H9 (cell line): ENCODE measurements around the gene CTLA4. TPM values are rescaled to one million over a fixed set of nuclear protein-coding genes. Genes with fewer than 3 reads are reported as not detected.

ENCODE experiments used
- DNase-seq: peaks from one replicate; pipeline ENCODE4 v3.0.0-alpha.2; 2017
- H2AFZ ChIP-seq: one replicate; pipeline ENCODE4 v1.6.1; 2013; ENCODE audit warnings: mild to moderate bottlenecking, low read length, control low read depth, moderate library complexity
- H2AK5ac ChIP-seq: 2 replicates; pipeline ENCODE4 v1.6.1; 2013; ENCODE audit warnings: low read length, control low read depth, mixed read lengths; ENCODE audit not compliant: insufficient read length
- H2BK120ac ChIP-seq: one replicate; pipeline ENCODE4 v1.6.1; 2013; ENCODE audit warnings: low read depth, mild to moderate bottlenecking, low read length, control low read depth, inconsistent platforms; ENCODE audit not compliant: poor library complexity, severe bottlenecking
- H2BK12ac ChIP-seq: 2 replicates; pipeline ENCODE4 v1.6.1; 2013; ENCODE audit warnings: low read length, control low read depth, mixed read lengths, low read depth; ENCODE audit not compliant: insufficient read length
- H2BK15ac ChIP-seq: 2 replicates; pipeline ENCODE4 v1.6.1; 2013; ENCODE audit warnings: low read depth, low read length, control low read depth
- H2BK20ac ChIP-seq: one replicate; pipeline ENCODE4 v1.6.1; 2013; ENCODE audit warnings: low read depth, mild to moderate bottlenecking, low read length, control low read depth, inconsistent platforms; ENCODE audit not compliant: poor library complexity, severe bottlenecking
- H2BK5ac ChIP-seq: 2 replicates; pipeline ENCODE4 v1.6.1; 2013; ENCODE audit warnings: low read length, control low read depth, mixed read lengths; ENCODE audit not compliant: insufficient read length
- H3K14ac ChIP-seq: 2 replicates; pipeline ENCODE4 v1.6.1; 2013; ENCODE audit warnings: low read length, control low read depth; ENCODE audit not compliant: insufficient read depth
- H3K18ac ChIP-seq: 2 replicates; pipeline ENCODE4 v1.6.1; 2013; ENCODE audit warnings: low read depth, mild to moderate bottlenecking, mixed read lengths, low read length, control low read depth; ENCODE audit not compliant: insufficient read length
- H3K23ac ChIP-seq: 2 replicates; pipeline ENCODE4 v1.6.1; 2013; ENCODE audit warnings: low read length, control low read depth, mixed read lengths, low read depth; ENCODE audit not compliant: insufficient read length
- H3K23me2 ChIP-seq: 2 replicates; pipeline ENCODE4 v1.6.1; 2013; ENCODE audit warnings: low read depth, mild to moderate bottlenecking, mixed read lengths, low read length, control low read depth; ENCODE audit not compliant: insufficient read length, poor library complexity, severe bottlenecking
- H3K27ac ChIP-seq: 2 replicates; pipeline ENCODE4 v1.5.1; 2013; ENCODE audit warnings: low read length, control low read depth, mixed read lengths, low read depth; ENCODE audit not compliant: insufficient read length
- H3K27me3 ChIP-seq: 2 replicates; pipeline ENCODE4 v1.6.1; 2013; ENCODE audit warnings: low read length, control low read depth, inconsistent platforms; ENCODE audit not compliant: insufficient read depth
- H3K4ac ChIP-seq: 2 replicates; pipeline ENCODE4 v1.6.1; 2013; ENCODE audit warnings: low read depth, mild to moderate bottlenecking, control low read depth, inconsistent platforms, low read length, moderate library complexity
- H3K4me1 ChIP-seq: 2 replicates; pipeline ENCODE4 v1.6.1; 2013; ENCODE audit warnings: low read length, control low read depth, inconsistent platforms; ENCODE audit not compliant: insufficient read depth
- H3K4me2 ChIP-seq: 2 replicates; pipeline ENCODE4 v1.6.1; 2013; ENCODE audit warnings: low read length, control low read depth, mixed read lengths; ENCODE audit not compliant: insufficient read length, insufficient read depth
- H3K56ac ChIP-seq: 2 replicates; pipeline ENCODE4 v1.6.1; 2013; ENCODE audit warnings: low read depth, mild to moderate bottlenecking, mixed read lengths, low read length, control low read depth; ENCODE audit not compliant: insufficient read length
- H3K79me1 ChIP-seq: 2 replicates; pipeline ENCODE4 v1.6.1; 2013; ENCODE audit warnings: low read depth, mild to moderate bottlenecking, moderate library complexity, low read length, control low read depth, inconsistent platforms; ENCODE audit not compliant: insufficient read depth, poor library complexity, severe bottlenecking
- H3K79me2 ChIP-seq: 2 replicates; pipeline ENCODE4 v1.6.1; 2013; ENCODE audit warnings: low read length, control low read depth, inconsistent platforms; ENCODE audit not compliant: insufficient read depth
- H3K9ac ChIP-seq: 2 replicates; pipeline ENCODE4 v1.6.1; 2013; ENCODE audit warnings: low read length, control low read depth, mixed read lengths; ENCODE audit not compliant: insufficient read length; ENCODE audit errors: extremely low read depth
- H3K9me3 ChIP-seq: one replicate; pipeline ENCODE4 v1.6.1; 2013; ENCODE audit warnings: low read depth, low read length, inconsistent platforms; ENCODE audit not compliant: control insufficient read depth
- H3T11ph ChIP-seq: one replicate; pipeline ENCODE4 v1.6.1; 2013; ENCODE audit warnings: mild to moderate bottlenecking, low read length, control low read depth, inconsistent platforms
- H4K20me1 ChIP-seq: one replicate; pipeline ENCODE4 v1.6.1; 2013; ENCODE audit not compliant: control insufficient read depth, insufficient read length, insufficient read depth
- H4K5ac ChIP-seq: 2 replicates; pipeline ENCODE4 v1.6.1; 2013; ENCODE audit warnings: low read depth, mild to moderate bottlenecking, mixed read lengths, low read length, control low read depth; ENCODE audit not compliant: insufficient read length
- H4K8ac ChIP-seq: replicated peaks from 2 replicates; pipeline ENCODE4 v1.6.1; 2013; ENCODE audit warnings: low read length, control low read depth, mixed read lengths, low read depth; ENCODE audit not compliant: insufficient read length
- H4K91ac ChIP-seq: 2 replicates; pipeline ENCODE4 v1.6.1; 2013; ENCODE audit warnings: low read depth, mild to moderate bottlenecking, moderate library complexity, mixed read lengths, low read length, control low read depth; ENCODE audit not compliant: insufficient read length
- H3K27ac Mint-ChIP-seq, 3 experiments: 2 replicates in 2 of 3; 3 replicates in 1 of 3; pipeline ENCODE4 v1.8.0; 2020 to 2021; ENCODE audit warnings: mixed read lengths in 3 of 3, mild to moderate bottlenecking in 1 of 3, moderate library complexity in 1 of 3
- H3K27me3 Mint-ChIP-seq: 2 replicates; pipeline ENCODE4 v1.8.0; 2021; ENCODE audit warnings: low read depth, mild to moderate bottlenecking, moderate library complexity, mixed read lengths
- H3K36me3 Mint-ChIP-seq, 3 experiments: 2 replicates in 2 of 3; 3 replicates in 1 of 3; pipeline ENCODE4 v1.8.0; 2020 to 2021; ENCODE audit warnings: low read depth in 3 of 3, mixed read lengths in 3 of 3; ENCODE audit not compliant: insufficient read depth in 1 of 3
- H3K4me1 Mint-ChIP-seq, 2 experiments: 2 replicates each; pipeline ENCODE4 v1.8.0; 2020; ENCODE audit warnings: mixed read lengths in 2 of 2
- H3K4me3 Mint-ChIP-seq, 2 experiments: 2 replicates in 1 of 2; 3 replicates in 1 of 2; pipeline ENCODE4 v1.8.0; 2020 to 2021; ENCODE audit warnings: mild to moderate bottlenecking in 2 of 2, mixed read lengths in 2 of 2, moderate library complexity in 1 of 2
- H3K9me3 Mint-ChIP-seq, 2 experiments: 2 replicates in 1 of 2; 3 replicates in 1 of 2; pipeline ENCODE4 v1.8.0; 2020; ENCODE audit warnings: mild to moderate bottlenecking in 2 of 2, mixed read lengths in 2 of 2, moderate library complexity in 1 of 2
- CTCF ChIP-seq: fragments of 200-600 bp; sonication (generic); conservative IDR thresholded peaks from 3 replicates; pipeline ENCODE4 v1.8.0; 2021; ENCODE audit warnings: antibody characterized with exemption, mild to moderate bottlenecking
- WGBS: extraction: QIAGEN DNeasy Blood & Tissue Kit; methylation state at CpG from one replicate; pipeline ENCODE4 v1.1.7; 2013; ENCODE audit warnings: missing lambda C conversion rate, low lambda C conversion rate, mixed read lengths; ENCODE audit not compliant: insufficient read length; ENCODE audit errors: extremely low coverage; 5-methylcytosine and 5-hydroxymethylcytosine counted together
- total RNA-seq: library from RNA; stranded (reverse); gene quantifications from 2 replicates; pipeline ENCODE4 v1.2.1, GENCODE V29; 2021

The CTLA4 gene
- total RNA-seq, 1 experiment from 2014 or later: not detected

DNA sequence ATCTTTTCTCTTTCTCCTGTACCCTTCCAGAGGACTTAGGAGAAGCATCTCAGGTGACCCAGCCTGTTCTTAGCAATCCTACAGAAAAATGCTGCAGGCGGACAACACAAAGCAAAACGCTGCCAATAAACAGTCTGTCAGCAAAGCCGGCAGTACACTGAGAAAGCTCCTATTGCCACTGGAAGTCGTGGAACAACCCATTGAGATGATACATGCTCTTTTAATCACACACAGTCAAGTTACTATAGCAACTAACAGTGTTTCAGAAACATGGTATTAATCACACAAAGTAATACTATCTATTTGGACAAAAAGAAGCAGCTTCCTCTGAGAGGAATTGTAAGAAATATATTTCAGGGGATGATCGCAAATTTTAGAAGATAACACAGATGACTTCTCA, 10.5 kb downstream of the CTLA4 start:
- H3K4me1 ChIP-seq: no peaks in the 10 kb centered on the region
- no peak overlapping the region for H2BK15ac ChIP-seq
- H2BK5ac ChIP-seq: no peak overlapping the region
- H2AFZ ChIP-seq: no peak overlapping the region
- no peak overlapping the region for H2AK5ac ChIP-seq
- H3K27me3 Mint-ChIP-seq: no peaks in the 10 kb centered on the region; the same call in 1 of the 2 replicates
- H3K27me3 ChIP-seq: no peaks in the 10 kb centered on the region
- no peaks in the 10 kb centered on the region for H3K23me2 ChIP-seq
- H3K4me3 Mint-ChIP-seq: no peak overlapping the region
- no peak overlapping the region; a peak in 1 of 7 replicates for H3K27ac Mint-ChIP-seq
- no peaks in the 10 kb centered on the region for H3K9me3 ChIP-seq
- H2BK20ac ChIP-seq: no peak overlapping the region
- no peaks in the 10 kb centered on the region for H4K20me1 ChIP-seq
- no peak overlapping the region for H3K23ac ChIP-seq
- H3K18ac ChIP-seq: no peak overlapping the region
- H3K14ac ChIP-seq: no peak overlapping the region
- no peak overlapping the region for H4K91ac ChIP-seq
- no peak overlapping the region for H4K5ac ChIP-seq
- H3K9me3 Mint-ChIP-seq: no peaks in the 10 kb centered on the region
- no peak overlapping the region for H3K4ac ChIP-seq
- H3K56ac ChIP-seq: no peak overlapping the region
- no peaks in the 10 kb centered on the region for H3K79me2 ChIP-seq
- no peaks in the 10 kb centered on the region; a peak in 1 of 7 replicates for H3K36me3 Mint-ChIP-seq
- no peak overlapping the region for H3K9ac ChIP-seq
- H3K4me2 ChIP-seq: no peak overlapping the region
- no CpG with 5 or more reads among the region's 5 CpGs for WGBS
- no peak for DNase-seq
- H2BK120ac ChIP-seq: no peak overlapping the region
- no peaks in the 10 kb centered on the region for H3K4me1 Mint-ChIP-seq
- no peaks in the 10 kb centered on the region for H3K79me1 ChIP-seq
- no peak overlapping the region for H3T11ph ChIP-seq
- no peak for TF ChIP-seq CTCF
- no peak overlapping the region for H3K27ac ChIP-seq
- no peak overlapping the region for H2BK12ac ChIP-seq
- no peak overlapping the region for H4K8ac ChIP-seq
